Measurements from ENCODE around the gene MROH2A.

- TF ChIP-seq CTCF (IDR thresholded peaks at IDR 0.05) (no peak), POLR2A (IDR thresholded peaks at IDR 0.05) (no peak)
These were observed 11.7 kb upstream of the MROH2A start for GRCh38 chr2:233766416-233766815.
